ENCODE measurements around the gene CPAMD8.
"Not testable (repeated sequence)": the region's sequence is repeated elsewhere in the genome, so short reads cannot be mapped to it uniquely, and the experiment has no call there.

CPAMD8 gene

DNA sequence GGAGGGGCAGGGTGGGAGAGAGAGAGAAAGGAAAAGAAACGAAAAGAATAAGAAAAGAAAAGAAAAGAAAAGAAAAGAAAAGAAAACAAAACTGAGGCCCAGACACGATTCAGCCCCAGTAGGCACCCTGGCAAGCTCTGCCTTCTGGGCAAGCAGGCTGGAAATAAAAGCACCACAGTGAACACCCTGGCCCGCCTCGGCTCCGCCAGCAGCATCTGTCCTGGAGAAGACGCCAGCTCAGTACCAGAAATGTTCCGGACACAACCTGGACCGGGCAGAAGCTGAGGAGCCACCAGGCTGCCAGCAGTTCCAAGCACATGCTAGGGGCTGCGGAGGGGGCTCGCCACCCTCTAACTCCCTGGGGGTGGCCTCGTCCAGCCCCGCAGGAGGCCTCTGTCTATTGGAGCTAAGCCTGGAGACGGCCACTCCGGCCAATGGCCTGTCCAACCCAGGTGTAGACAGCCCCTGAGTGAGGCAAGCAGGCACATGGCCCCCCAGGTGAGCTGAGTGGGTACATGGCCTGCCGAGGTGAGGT, 11.4 kb upstream of the CPAMD8 start:
- no peak for DNase-seq

DNA sequence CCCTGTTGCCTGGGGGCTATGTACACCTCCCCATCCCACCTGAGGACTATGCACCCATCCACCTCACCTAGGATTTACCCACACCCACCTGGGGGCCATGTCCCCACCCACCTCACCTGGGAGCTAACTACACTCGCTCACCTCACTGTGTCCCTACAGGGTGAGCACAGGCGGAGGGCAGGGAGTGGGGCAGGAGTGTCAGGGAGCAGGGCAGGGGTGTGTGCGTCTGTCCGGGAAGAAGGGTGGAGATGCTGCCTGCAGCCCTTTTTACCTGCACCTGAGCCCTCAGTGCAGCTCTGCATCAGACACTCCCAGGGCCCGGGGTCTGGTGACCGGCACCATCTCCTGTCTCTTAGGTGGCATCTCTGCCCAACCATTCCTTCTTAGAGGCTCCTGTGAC, 10.6 kb upstream of the CPAMD8 start:
- DNase-seq: no peak

DNA sequence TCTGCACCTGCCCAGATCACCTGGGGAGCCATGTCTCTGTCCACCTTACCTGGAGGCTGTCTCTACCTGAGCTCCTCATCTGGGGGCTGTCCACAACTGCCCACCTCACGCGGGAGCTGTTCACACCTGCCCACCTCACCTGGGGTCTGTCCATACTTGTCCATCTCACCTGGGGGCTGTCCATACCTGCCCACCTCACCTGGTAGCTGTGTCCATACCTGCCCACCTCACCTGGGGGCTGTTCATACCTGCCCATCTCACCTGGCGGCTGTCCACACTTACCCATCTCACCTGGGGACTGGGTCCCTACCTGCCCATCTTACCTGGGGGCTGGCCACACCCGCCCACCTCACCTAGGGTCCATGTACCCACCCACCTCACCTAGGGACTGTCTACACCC, 10.0 kb upstream of the CPAMD8 start:
- no peak for DNase-seq

DNA sequence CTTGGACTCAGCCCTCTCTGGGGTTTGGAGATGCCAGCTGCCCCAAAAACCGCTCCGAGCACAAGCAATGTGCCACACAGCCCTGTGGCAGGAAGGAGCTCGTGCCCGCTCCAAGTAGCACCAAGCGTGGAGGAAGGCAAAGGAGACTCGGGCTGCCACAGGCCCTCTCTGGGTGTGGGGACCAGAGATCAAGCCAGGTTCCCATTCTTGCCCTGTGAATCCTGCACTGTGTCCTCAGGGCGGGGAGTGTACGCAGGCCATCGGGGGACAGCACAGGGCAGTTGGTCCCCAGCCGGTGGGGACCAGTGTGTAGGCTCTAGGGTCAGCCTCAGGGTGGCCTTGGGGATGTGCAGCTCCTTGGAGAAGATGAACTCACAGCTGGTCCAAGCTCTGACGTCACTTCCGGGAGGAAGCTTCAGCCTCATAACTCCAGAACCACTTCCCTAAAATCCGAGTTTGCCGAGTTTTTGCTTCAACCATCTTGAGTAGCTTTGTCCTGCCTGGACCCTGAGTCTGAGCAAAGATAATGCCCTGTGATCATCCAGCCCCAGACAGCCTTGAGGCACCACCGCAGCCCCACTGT, 9.3 kb upstream of the CPAMD8 start:
- no peak for DNase-seq

DNA sequence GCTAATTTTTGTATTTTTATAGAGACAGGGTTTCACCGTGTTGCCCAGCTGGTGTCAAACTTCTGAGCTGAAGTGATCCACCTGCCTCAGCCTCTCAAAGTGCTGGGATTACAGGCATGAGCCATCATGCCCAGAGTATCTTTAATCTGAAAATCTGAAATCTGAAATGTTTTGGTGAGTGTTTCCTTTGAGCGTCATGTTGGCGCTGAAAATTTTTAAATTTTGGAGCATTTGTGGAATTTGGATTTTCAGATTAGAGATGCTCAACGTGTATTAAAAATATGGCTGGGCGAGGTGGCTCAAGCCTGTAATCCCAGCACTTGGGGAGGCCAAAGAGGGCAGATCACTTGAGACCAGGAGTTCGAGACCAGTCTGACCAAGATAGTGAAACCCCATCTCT, 5.1 kb upstream of the CPAMD8 start:
- no peak for DNase-seq

DNA sequence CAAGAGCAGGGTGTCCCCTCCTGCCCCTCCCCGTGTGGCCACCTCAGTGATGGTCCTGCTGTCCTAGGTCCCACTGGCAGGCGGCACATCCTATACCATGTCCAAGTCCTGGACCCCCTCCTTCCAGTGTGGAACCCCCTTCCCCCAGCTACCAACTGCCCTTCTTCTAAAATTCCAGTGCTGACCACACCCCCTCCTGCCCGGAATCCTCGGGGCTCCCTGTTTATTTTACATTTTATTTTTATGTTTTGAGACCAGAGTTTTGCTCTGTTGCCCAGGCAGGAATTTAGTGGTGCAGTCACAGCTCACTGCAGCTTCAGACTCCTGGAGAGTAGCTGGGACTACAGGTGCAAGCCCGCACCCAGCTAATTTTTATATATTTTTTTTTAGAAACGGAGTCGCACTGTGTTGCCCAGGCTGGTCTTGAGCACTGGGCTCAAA, 945 bp upstream of the CPAMD8 start:
- DNase-seq: no peak

DNA sequence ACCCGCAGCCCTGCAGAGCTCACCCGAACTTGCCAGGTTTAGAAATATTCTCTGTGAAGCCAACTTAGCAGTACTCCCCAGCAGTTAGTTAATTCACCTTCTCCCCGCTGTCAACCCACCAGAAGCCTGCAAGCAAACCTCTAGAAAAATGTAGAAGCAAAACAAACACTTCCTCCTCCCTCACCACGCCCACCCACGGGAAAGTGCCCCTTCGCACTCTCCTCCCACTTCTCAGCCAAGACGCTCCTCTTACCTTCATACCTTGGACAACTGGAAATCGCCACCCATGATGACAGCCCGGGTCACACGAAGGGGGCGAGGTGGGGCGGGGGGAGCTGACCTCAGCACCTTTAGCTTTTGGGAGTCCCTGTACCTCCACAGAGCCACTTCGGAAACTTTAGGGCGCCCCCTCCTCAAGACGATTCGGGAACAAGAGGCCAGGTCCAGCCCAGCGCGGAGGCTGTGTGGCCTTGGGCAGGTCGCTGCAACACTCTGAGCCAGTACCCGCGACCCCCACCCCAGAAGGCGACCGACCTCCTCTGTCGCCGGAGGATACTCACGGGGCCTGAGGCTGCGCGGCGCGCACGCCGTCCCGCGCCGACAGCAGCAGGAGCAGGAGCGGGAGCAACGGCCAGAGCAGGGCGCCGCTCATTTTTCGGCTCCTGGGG, 485 bp downstream of the CPAMD8 start:
- DNase-seq: no peak

DNA sequence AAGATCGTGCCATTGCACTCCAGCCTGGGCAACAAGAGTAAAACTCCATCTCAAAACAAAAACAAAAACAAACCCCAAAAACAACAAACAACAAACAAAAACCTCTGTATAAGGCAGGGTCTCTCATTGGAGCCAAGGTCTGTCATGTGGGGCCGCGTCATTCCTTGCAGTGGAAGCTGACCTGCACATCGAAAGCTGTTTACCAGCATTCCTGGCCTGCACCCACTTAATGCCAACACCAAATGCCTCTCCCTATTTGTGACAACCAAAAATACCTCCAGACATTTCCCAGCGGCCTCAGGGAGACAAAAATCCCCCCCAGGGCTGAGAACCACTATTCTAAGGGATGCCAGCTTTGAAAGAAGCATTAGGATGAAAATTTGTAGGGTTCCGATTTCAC, 1.2 kb downstream of the CPAMD8 start:
- DNase-seq: no peak

DNA sequence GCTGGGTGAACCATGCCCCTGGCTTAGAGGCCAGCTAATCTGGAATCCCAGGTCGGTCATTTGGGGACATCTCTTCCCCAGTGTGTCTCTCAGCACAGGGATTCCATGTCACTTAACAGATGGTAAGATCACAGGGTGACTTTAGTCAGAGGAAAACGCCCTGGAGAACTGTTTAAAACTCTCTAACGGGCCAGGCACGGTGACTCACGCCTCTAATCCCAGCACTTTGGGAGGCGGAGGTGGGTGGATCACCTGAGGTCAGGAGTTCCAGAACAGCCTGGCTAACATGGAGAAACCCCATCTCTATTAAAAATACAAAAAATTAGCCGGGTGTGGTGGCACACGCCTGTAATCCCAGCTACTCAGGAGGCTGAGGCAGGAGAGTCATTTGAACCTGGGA, 1.7 kb downstream of the CPAMD8 start:
- DNase-seq: not testable (repeated sequence)

DNA sequence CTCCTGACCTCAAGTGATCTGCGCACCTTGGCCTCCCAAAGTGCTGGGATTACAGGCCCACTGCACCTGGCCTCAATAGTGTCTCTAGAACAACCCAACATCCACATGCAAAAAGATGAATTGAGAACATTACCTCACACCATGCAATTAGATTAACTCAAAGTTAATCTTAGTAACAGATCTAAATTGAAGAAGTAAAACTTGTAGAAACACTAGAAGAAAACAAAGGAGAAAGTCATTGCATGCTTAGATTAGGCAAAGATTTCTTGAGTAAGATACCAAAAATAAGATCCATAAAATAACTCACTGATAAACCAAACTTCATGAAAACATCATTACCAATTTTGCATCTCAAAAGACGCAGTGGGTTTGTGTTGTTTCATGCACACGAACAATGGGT, 2.8 kb downstream of the CPAMD8 start:
- no peak for DNase-seq

DNA sequence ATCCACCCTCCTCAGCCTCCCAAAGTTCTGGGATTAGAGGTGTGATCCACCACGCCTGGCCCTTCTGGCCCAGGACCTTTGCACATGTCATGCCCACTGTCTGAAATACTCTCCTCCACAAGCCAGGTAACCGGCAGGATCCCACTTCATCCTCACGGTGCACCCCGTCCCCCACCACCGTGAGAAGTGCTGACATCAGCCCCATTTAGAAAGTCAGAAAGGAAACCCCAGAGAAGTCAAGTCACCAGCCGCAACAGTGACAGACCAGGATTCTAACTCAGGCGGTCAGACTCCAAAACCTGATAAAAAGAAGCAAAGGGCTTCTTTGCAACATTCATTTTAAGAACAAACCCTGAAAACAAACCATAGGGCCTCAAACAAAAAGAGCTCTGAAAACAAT, 3.9 kb downstream of the CPAMD8 start:
- no peak for DNase-seq

DNA sequence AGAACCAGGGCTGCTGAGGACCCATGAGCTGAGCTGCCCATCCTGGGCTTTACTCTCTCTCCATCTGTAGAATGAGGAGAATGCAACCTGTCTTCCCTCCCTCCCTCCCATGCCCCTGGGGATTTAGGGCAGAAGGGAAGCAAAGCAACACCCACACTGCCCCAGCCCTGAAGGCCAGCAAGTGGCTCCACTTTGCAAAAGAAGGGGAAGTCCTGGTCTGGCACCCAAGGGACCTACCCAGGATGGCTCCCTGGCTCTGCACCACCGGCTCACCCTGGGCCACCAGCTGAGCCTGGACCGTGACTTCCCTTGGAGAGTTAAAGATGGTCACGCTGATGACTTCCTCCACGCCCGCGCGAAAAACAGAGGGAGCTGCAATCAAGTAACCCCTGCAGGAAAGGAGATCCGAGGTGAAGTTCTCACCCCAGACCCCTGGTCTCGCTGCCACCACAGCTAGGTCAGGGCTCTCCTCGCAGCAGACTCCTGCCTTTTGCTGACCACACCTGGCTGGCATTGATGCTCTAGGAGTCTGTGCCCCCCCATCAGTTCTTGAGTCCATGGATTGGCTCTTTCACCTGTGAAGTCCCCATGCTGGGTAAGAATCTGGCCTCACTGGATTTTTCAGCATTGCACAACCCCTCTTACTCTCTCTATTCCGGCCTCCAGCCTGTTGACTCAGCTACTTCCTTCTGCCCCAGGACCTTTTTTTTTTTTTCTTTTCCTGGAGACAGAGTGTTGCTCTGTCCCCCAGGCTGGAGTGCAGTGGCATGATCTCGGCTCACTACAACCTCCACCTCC, 4.6 kb downstream of the CPAMD8 start:
- DNase-seq: no peak

DNA sequence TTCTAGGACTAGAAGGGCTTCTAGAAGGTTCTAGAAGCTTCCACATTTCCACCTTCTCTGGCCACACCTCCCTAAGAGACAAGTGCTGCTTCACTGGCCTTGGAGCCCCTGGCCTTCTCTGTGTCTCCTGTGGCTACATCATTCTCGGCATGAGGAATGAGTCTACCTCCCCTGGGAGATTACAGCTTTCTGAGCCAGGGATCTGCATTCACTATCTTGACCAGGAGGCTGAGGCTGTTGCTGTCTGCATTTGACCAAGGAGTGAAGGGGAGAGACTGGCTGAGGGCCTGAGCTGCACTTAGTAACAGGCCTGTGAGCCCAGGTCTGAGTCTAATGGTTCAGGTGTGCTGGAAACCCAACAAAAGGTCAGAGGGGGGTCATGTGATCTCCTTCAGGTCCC, 5.3 kb downstream of the CPAMD8 start:
- DNase-seq: no peak

DNA sequence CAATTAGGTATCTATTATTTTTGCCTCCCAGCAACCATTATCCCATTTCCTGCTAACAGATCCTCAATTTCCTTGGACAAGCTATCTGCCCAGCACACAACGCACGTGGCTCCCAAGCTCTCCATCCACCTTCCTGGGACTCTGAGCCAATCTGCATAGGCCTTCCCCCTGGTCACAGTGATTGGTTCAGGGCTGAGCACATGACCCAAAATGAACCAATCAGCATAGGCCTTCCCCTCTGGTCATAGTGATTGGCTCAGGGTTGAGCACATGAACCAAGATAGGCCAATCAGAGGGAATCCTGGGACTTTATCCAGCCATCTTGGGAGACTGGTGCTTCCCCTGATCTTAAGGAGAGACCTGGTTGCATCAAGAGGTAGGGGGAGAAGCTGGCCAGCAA, 5.8 kb downstream of the CPAMD8 start:
- no peak for DNase-seq

DNA sequence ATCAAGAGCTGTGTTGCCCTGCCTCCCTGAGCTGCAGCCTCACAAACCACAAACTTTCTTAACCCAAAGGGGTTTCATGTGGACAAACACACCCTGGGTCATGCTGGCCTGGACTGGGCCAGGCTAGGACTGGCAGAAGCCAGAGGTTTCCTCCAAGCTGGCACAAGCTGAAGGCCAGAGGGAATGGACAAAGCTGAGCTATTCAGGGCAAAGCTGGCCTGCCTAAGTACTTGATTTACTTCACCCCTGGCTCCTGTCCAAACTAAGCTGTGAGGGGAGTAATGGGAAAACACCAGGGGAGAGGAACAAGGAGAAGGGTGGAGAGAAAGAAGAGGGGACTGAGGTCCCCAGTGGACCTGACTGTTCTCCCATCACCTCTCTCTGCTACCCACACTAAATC, 6.2 kb downstream of the CPAMD8 start:
- DNase-seq: no peak

DNA sequence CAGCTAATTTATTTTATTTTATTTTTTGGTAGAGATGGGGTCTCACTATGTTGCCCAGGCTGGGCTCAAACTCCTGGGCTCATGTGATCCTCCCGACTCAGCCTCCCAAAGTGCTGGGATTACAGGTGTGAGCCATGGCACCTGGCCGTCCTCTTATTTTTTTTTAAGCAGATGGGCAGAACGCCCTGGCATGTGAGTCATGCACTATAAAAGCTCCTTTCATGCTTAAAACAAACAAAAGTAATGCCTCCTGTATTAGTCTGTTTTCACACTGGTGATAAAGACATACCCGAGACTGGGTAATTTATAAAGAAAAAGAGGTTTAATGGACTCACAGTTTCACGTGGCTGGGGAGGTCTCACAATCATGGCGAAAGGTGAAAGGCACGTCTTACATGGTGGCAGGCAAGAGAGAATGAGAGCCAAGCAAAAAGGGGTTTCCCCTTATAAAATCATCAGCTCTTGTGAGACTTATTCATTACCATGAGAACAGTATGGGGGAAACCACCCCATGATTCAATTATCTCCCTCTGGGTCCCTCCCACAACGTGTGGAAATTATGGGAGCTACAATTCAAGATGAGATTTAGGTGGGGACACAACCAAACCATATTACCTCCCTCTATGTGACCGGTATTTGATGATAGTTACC, 12.3 kb downstream of the CPAMD8 start:
- DNase-seq: not testable (repeated sequence)

DNA sequence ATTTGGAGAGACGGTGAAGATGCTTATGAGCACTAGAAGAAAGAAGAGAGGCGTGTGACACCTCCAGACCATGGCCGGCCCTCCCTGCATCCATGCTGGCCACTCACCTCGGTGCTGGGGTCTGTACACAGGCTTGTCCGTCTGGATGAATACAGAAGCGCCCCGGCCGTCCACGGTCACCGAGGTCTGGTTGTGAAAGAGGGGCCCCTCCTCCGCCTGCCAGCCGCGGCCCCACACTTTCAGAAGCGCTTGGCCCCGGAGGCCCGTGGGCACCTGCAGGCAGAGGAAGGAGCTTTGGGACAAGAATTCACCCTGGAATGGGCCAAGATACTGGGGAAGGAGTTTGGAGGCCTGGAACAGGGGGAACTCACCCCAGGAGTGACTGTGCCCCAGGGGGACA, 15.1 kb downstream of the CPAMD8 start:
- DNase-seq: no peak

DNA sequence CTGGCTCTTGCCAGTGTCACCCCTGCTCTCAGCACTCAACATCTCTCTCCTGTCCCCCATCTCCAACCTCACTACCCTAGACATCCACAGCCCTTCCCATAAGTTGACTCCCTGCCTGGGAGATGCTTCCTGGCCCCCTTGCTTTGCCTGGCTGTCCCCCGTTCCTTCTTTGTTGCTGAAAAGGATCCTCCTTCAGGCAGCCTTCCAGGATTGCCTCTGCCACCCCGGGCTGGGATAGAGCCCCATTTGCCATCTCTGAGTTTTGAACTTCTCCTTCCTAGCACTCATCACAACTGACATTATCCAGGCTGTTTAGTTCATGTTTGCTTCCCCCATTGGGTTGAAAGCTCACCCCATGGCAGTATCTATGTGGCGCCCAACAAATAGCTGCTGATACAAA, 20.0 kb downstream of the CPAMD8 start:
- no peak for DNase-seq

DNA sequence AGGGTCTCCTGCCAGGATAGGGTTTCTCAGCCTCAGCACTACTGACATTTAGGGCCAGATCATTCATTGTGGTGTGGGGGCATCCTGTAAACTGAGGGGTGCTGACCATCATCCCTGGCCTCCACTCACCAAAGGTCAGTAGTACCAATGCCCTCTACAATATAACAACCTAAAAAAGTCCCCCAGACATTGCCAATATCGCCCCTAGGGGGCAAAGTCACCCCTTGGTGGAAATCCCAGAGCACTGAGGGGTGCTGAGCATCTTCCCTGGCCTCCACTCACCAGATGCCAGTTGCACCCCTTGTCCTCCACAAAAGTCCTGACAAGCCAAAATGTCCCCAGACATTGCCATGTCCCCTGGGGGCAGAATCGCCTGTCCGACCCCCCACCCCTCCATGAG, 21.6 kb downstream of the CPAMD8 start:
- no peak for DNase-seq

DNA sequence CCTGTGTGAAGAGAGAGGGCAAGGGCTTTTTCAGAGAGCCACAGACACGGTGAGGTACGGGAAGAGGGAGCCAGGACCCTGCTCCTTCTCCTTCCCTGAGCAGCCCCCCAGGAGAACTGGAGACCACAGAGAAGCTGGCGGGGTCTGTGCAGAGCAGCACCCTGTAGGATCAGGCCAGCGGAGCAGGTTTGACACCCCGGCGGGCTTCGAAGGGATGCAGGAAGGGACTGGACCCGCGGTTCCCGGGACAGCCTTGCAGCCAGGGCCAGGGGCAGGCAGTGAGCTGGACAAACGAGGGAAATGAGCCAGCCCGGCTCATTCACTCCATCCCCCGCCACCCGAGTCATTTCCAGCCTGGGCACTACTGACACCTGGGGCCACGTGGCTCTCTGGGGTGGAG, 22.2 kb downstream of the CPAMD8 start:
- DNase-seq: no peak

DNA sequence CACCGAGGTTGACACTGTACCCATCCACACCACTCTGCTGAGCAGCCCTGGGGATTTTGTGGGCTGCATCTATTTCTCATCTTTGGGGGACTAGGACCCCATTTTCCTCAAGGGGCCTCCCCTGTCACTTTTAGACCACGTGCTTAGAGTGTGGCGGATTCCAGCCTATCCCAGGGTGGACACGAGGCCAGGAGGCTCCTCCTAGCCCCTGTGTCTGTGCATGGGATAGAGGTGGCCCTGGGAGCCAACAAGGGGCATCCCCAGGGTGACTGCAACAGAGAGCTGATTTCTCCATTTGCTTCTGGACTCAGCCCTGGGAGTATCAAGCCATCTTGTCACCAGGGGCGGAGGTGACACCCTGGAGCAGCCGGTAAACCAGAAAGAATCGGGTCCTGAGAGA, 24.2 kb downstream of the CPAMD8 start:
- no peak for DNase-seq

DNA sequence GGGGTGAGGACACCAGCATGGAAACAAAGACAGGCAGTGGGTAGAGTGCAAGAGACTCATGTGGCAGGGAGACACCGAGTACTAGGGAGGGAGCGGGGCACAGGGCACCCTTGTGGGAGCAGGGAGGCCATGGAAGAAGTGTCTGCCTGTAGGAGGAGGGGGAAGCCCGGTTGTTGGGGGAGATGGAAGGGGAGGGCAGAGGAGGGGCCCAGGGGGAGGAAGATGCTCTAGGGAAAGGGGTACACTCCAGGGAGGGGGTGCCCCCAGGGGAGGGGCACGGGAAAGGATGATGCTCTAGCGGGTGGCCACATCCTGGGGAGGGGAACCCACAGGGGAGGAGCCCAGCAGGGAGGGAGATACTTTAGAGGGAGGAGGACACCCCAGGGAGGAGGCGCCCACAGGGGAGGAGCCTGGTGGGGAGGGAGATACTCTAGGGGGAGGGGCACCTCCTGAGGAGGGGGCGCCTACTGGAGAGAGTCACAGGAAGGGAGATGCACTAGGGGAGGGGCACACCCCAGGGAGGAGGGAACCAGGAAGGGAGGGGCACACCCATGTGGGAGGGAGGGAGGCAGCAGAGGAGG, 24.9 kb downstream of the CPAMD8 start:
- DNase-seq: peak in 2 of 4 experiments; percentile 61 to 66

DNA sequence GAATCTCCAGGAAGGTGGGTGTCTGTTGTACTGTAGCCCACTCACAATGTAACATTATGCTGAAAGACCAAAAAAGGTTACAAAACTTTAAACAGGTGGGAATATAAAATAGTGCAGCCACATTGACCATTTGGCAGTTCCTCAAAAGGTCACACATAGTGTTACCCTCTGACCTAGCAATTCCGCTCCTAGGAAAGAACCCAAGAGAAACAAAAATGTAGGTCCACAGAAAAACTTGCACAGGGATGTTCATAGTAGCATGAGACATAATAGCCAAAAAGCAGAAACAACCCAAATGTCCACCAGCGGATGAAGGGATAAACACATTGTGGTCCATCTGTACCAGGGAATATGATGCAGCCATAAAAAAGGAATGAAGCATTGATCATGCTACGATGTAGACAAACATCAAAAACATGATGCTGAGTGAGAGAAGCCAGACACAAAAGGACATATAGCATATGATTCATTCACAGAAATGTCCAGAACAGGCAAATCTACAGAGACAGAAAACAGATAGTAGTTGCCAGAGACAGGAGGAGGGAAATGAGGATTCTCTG, 27.9 kb downstream of the CPAMD8 start:
- DNase-seq: no peak
